NK-92 treated with Interleukin-12 subunit alpha and Interleukin-12 subunit beta, amount 100 ng/mL, for 24 hours (cell line): ENCODE measurements around the gene PAK6.
A peak's percentile ranks its signal among the peaks of the same experiment; 100 is the strongest.

Experiments
- DNase-seq: peaks from one replicate; lab custom pipeline; 2025; lab: John Stamatoyannopoulos, UW

PAK6 gene

GRCh38 chr15:40293905-40294895 lies 55.3 kb downstream of the PAK6 start:
- DNase-seq = no peak

- DNase-seq = no peak
Measured at GRCh38 chr15:40295297-40295696, 56.4 kb downstream of the PAK6 start.

- no peak for DNase-seq
Measured at GRCh38 chr15:40295877-40296560, 57.2 kb downstream of the PAK6 start.

- no peak for DNase-seq
Measured at GRCh38 chr15:40296561-40297230, 57.8 kb downstream of the PAK6 start.

GRCh38 chr15:40297356-40297755 lies 58.5 kb downstream of the PAK6 start:
- no peak for DNase-seq

GRCh38 chr15:40298216-40298935 lies 59.5 kb downstream of the PAK6 start:
- no peak for DNase-seq

- DNase-seq = no peak
Measured at GRCh38 chr15:40300367-40300766, 61.5 kb downstream of the PAK6 start.

- no peak for DNase-seq
Measured at GRCh38 chr15:40300771-40301170, 61.9 kb downstream of the PAK6 start.

GRCh38 chr15:40301467-40302179 lies 62.8 kb downstream of the PAK6 start:
- no peak for DNase-seq

GRCh38 chr15:40302288-40302886 lies 63.5 kb downstream of the PAK6 start:
- no peak for DNase-seq

GRCh38 chr15:40302981-40303380 lies 64.1 kb downstream of the PAK6 start:
- DNase-seq = no peak

GRCh38 chr15:40303576-40303975 lies 64.7 kb downstream of the PAK6 start:
- DNase-seq = no peak

GRCh38 chr15:40305281-40305680 lies 66.4 kb downstream of the PAK6 start:
- DNase-seq = no peak

GRCh38 chr15:40306371-40306770 lies 67.5 kb downstream of the PAK6 start:
- DNase-seq = no peak

GRCh38 chr15:40306908-40307307 lies 68.0 kb downstream of the PAK6 start:
- no peak for DNase-seq

GRCh38 chr15:40307421-40308211 lies 68.8 kb downstream of the PAK6 start, which contains the start of gene PLCB2:
TSS of gene PLCB2 (minus strand) at chr15:40307935. CDS start at chr15:40307672, 263 bp downstream.
- DNase-seq = peak; percentile 82

- DNase-seq = no peak
Measured at GRCh38 chr15:40309344-40309862, 70.5 kb downstream of the PAK6 start.

- peak; percentile 71 for DNase-seq
Measured at GRCh38 chr15:40310001-40310959, 71.4 kb downstream of the PAK6 start.
